Measurements from ENCODE around the gene FUZ.
A peak's percentile ranks its signal among the peaks of the same experiment; 100 is the strongest.

GRCh38 chr19:49812997-49813861, at the start of gene FUZ:
- TF ChIP-seq CTCF (IDR thresholded peaks at IDR 0.05; ENCODE audit: insufficient read depth, low read length, poor library complexity, severe bottlenecking) (peak; percentile 22), EZH2phosphoT487 (conservative IDR thresholded peaks at IDR 0.05; ENCODE audit: low read length) (no peak)
